H1 (cell line): ENCODE data around the gene ELOA. TPM values are rescaled to one million over a fixed set of nuclear protein-coding genes. Genes with fewer than 3 reads are reported as not detected.
A peak's percentile ranks its signal among the peaks of the same experiment; 100 is the strongest.

Source experiments
- CEBPB ChIP-seq: IDR thresholded peaks from 2 replicates; pipeline ENCODE4 v1.6.1; 2012; ENCODE audit warnings: low read depth, low read length
- KDM4A ChIP-seq: IDR thresholded peaks from one replicate; pipeline ENCODE4 v1.7.1; 2012; ENCODE audit warnings: low read depth, mild to moderate bottlenecking, moderate library complexity, low read length, inconsistent platforms; ENCODE audit not compliant: severe bottlenecking
- RXRA ChIP-seq: IDR thresholded peaks from 2 replicates; pipeline ENCODE4 v1.6.1; 2011; ENCODE audit warnings: low read depth, mild to moderate bottlenecking, low read length, moderate library complexity; ENCODE audit not compliant: insufficient read depth
- SIN3A ChIP-seq, 2 experiments: IDR thresholded peaks in 1 of 2; conservative IDR thresholded peaks in 1 of 2; 2 replicates each; pipeline ENCODE4 v1.6.1; 2011 to 2012; ENCODE audit warnings: low read length in 2 of 2, improper control_type of control experiment in 1 of 2, low read depth in 1 of 2, mild to moderate bottlenecking in 1 of 2
- SP1 ChIP-seq: IDR thresholded peaks from 2 replicates; pipeline ENCODE4 v1.6.1; 2011; ENCODE audit warnings: low read depth, low read length
- polyA plus RNA-seq, 7 experiments: library from polyadenylated mRNA; depleted of rRNA in 3 of 7; stranded (reverse) in 5 of 7; unstranded in 2 of 7; fragments of >200 nt in 5 of 7; fragments of 200-250 nt in 2 of 7; gene quantifications; 1 replicate in 5 of 7; 2 replicates in 1 of 7; 4 replicates in 1 of 7; pipeline versions ENCODE4 v1.2.1 to v1.2.3, GENCODE V29; 2011 to 2013; ENCODE audit warnings: missing spikeins in 2 of 7, mixed read lengths in 2 of 7
- total RNA-seq: library from RNA; stranded (reverse); fragmentation: NEBNext Ultra II Directional; extraction: Animal tissue kit (Norgen Biotek cat#: 25700); gene quantifications from 2 replicates; pipeline ENCODE4 v1.2.1, GENCODE V29; 2021

ELOA gene
- total and polyA plus RNA-seq, 2 of the 8 experiments (the other 6 are each of a cell fraction or from before 2014, with no cell fraction given), result 15.7 to 61.1 TPM

GRCh38 chr1:23801338-23801748, 58.1 kb downstream of the ELOA start (continued):
- TF ChIP-seq CEBPB (peak; percentile 81), SP1 (no peak), RXRA (no peak), SIN3A (conservative IDR thresholded peaks at IDR 0.05 in 1 of 2, IDR thresholded peaks at IDR 0.05 in 1 of 2; ENCODE audit: low read depth in 1 of 2, low read length in 2 of 2) (0 out of 4 replicates have a peak, but pooled peaks of 1 of the 2 experiments have one; percentile 11), KDM4A (no peak)
- TF ChIP-seq, all 59 proteins: peak for 3
